ENCODE data around the gene ANGPT4.

ANGPT4 gene

GRCh38 chr20:955656-956055, 39.5 kb upstream of the ANGPT4 start:
- H3K27me3 ChIP-seq (ENCODE audit: low read length), result no peaks in the 10 kb centered on the region

GRCh38 chr20:955111-955510, 39.0 kb upstream of the ANGPT4 start:
- TF ChIP-seq EZH2phosphoT487 (conservative IDR thresholded peaks at IDR 0.05; ENCODE audit: low read length) (no peak), CTCF (IDR thresholded peaks at IDR 0.05; ENCODE audit: insufficient read depth, low read length, poor library complexity, severe bottlenecking) (no peak)
- Histone ChIP-seq H3K36me3 (ENCODE audit: low read length) (no peaks in the 10 kb centered on the region), H3K27me3 (ENCODE audit: low read length) (no peaks in the 10 kb centered on the region), H3K4me2 (ENCODE audit: low read depth, low read length, poor library complexity, severe bottlenecking) (no peak overlapping the region), H3K4me3 (ENCODE audit: insufficient read depth, low read length, poor library complexity, severe bottlenecking) (no peak overlapping the region), H3K9me3 (ENCODE audit: insufficient read depth, low read length) (no peaks in the 10 kb centered on the region), H3K27ac (ENCODE audit: low read depth, low read length) (no peak overlapping the region), H3K9ac (ENCODE audit: low read length) (no peak overlapping the region), H3F3A (ENCODE audit: insufficient read depth) (no peaks in the 10 kb centered on the region), H4K20me1 (ENCODE audit: low read depth, low read length) (no peaks in the 10 kb centered on the region), H3K9me2 (replicated peaks; ENCODE audit: insufficient read depth, low read length) (no peaks in the 10 kb centered on the region), H2AFZ (ENCODE audit: low read depth, low read length, severe bottlenecking) (no peak overlapping the region), H3K79me2 (ENCODE audit: insufficient read depth, low read length) (no peaks in the 10 kb centered on the region)

More at GRCh38 chr20:955656-956055, 39.5 kb upstream of the ANGPT4 start:
- H3K36me3 ChIP-seq (ENCODE audit: low read length), result no peaks in the 10 kb centered on the region
- no peaks in the 10 kb centered on the region for H3K9me3 ChIP-seq (ENCODE audit: insufficient read depth, low read length)
- no peak overlapping the region for H3K4me2 ChIP-seq (ENCODE audit: low read depth, low read length, poor library complexity, severe bottlenecking)
- H3K4me3 ChIP-seq (ENCODE audit: insufficient read depth, low read length, poor library complexity, severe bottlenecking), result no peak overlapping the region
- TF ChIP-seq EZH2phosphoT487 (conservative IDR thresholded peaks at IDR 0.05; ENCODE audit: low read length), result no peak
- TF ChIP-seq CTCF (IDR thresholded peaks at IDR 0.05; ENCODE audit: insufficient read depth, low read length, poor library complexity, severe bottlenecking), result no peak
- no peaks in the 10 kb centered on the region for H3F3A ChIP-seq (ENCODE audit: insufficient read depth)
- no peaks in the 10 kb centered on the region for H3K9me2 ChIP-seq (replicated peaks; ENCODE audit: insufficient read depth, low read length)
- H3K79me2 ChIP-seq (ENCODE audit: insufficient read depth, low read length), result no peaks in the 10 kb centered on the region
- no peaks in the 10 kb centered on the region for H4K20me1 ChIP-seq (ENCODE audit: low read depth, low read length)
- no peak overlapping the region for H3K9ac ChIP-seq (ENCODE audit: low read length)
- no peak overlapping the region for H3K27ac ChIP-seq (ENCODE audit: low read depth, low read length)
- no peak overlapping the region for H2AFZ ChIP-seq (ENCODE audit: low read depth, low read length, severe bottlenecking)

- H3K4me3 ChIP-seq (ENCODE audit: insufficient read depth, low read length, poor library complexity, severe bottlenecking), result no peak overlapping the region
- H4K20me1 ChIP-seq (ENCODE audit: low read depth, low read length), result no peaks in the 10 kb centered on the region
- no peak overlapping the region for H2AFZ ChIP-seq (ENCODE audit: low read depth, low read length, severe bottlenecking)
- H3K27me3 ChIP-seq (ENCODE audit: low read length), result no peaks in the 10 kb centered on the region
- no peak overlapping the region for H3K27ac ChIP-seq (ENCODE audit: low read depth, low read length)
- TF ChIP-seq EZH2phosphoT487 (conservative IDR thresholded peaks at IDR 0.05; ENCODE audit: low read length) (no peak), CTCF (IDR thresholded peaks at IDR 0.05; ENCODE audit: insufficient read depth, low read length, poor library complexity, severe bottlenecking) (no peak)
- no peaks in the 10 kb centered on the region for H3K36me3 ChIP-seq (ENCODE audit: low read length)
- no peaks in the 10 kb centered on the region for H3F3A ChIP-seq (ENCODE audit: insufficient read depth)
- H3K9me3 ChIP-seq (ENCODE audit: insufficient read depth, low read length), result no peaks in the 10 kb centered on the region
- no peak overlapping the region for H3K4me2 ChIP-seq (ENCODE audit: low read depth, low read length, poor library complexity, severe bottlenecking)
- no peak overlapping the region for H3K9ac ChIP-seq (ENCODE audit: low read length)
- no peaks in the 10 kb centered on the region for H3K79me2 ChIP-seq (ENCODE audit: insufficient read depth, low read length)
- no peaks in the 10 kb centered on the region for H3K9me2 ChIP-seq (replicated peaks; ENCODE audit: insufficient read depth, low read length)
Measured at GRCh38 chr20:953742-954141, 37.6 kb upstream of the ANGPT4 start.

Data from SU-DHL-6 (cell line).